Naive B cell (primary cell): ENCODE data around the gene TPD52L1. TPM values are rescaled to one million over a fixed set of nuclear protein-coding genes. Genes with fewer than 3 reads are reported as not detected.
"Not testable (repeated sequence)": the region's sequence is repeated elsewhere in the genome, so short reads cannot be mapped to it uniquely, and the experiment has no call there.

ENCODE experiments used
- ATAC-seq, 2 donors: fragments of 150-1000 bp; cut with Tn5 transposase; 2 replicates each; pipeline ENCODE4 v1.10.0; 2021; ENCODE audit warnings: low read depth in 2 of 2, mild to moderate bottlenecking in 2 of 2, moderate library complexity in 2 of 2
- DNase-seq: peaks from one replicate; pipeline ENCODE4 v3.0.0; 2022
- H3K27ac Mint-ChIP-seq, 6 donors: one replicate each; pipeline ENCODE4 v1.8.0; 2020 to 2022; ENCODE audit warnings: mild to moderate bottlenecking in 6 of 6, mixed read lengths in 6 of 6, moderate library complexity in 5 of 6, inconsistent platforms in 2 of 6
- H3K27me3 Mint-ChIP-seq, 3 donors: one replicate each; pipeline ENCODE4 v1.8.0; 2021 to 2022; ENCODE audit warnings: mixed read lengths in 3 of 3, mild to moderate bottlenecking in 1 of 3
- H3K36me3 Mint-ChIP-seq, 2 donors: one replicate each; pipeline ENCODE4 v1.8.0; 2020 to 2022; ENCODE audit warnings: mixed read lengths in 2 of 2, inconsistent platforms in 1 of 2, mild to moderate bottlenecking in 1 of 2
- H3K4me1 Mint-ChIP-seq, 3 donors: one replicate each; pipeline ENCODE4 v1.8.0; 2020 to 2022; ENCODE audit warnings: mixed read lengths in 3 of 3, inconsistent platforms in 1 of 3, mild to moderate bottlenecking in 1 of 3, moderate library complexity in 1 of 3
- H3K4me3 Mint-ChIP-seq, 8 donors: one replicate each; pipeline ENCODE4 v1.8.0; 2020 to 2022; ENCODE audit warnings: mild to moderate bottlenecking in 8 of 8, mixed read lengths in 8 of 8, moderate library complexity in 8 of 8, inconsistent platforms in 2 of 8
- H3K9me3 Mint-ChIP-seq, 7 donors: one replicate each; pipeline ENCODE4 v1.8.0; 2020 to 2022; ENCODE audit warnings: mixed read lengths in 7 of 7, mild to moderate bottlenecking in 5 of 7, inconsistent platforms in 2 of 7, moderate library complexity in 1 of 7
- polyA plus RNA-seq, 6 donors: library from polyadenylated mRNA; unstranded; fragments of 300-500 nt; fragmentation: Illumina TruSeq; gene quantifications; one replicate each; pipeline ENCODE4 v1.2.3, GENCODE V29; 2021; ENCODE audit warnings: low read depth in 6 of 6

Gene TPD52L1
- polyA plus RNA-seq, 6 donors from 2014 or later, result 3.7 TPM; not detected in 5

- Mint-ChIP-seq H3K27me3 (peaks cover 4 to 18% (median 10%) of the 10 kb centered on the region in 3 donors), H3K27ac (no peak overlapping the region), H3K9me3 (peaks cover 0 to 9% (median 2%) of the 10 kb centered on the region in 7 donors), H3K4me1 (no peaks in the 10 kb centered on the region), H3K4me3 (no peak overlapping the region), H3K36me3 (no peaks in the 10 kb centered on the region)
- no peak for DNase-seq
- no peak for ATAC-seq
These were observed 30.5 kb upstream of the TPD52L1 start for GRCh38 chr6:125123051-125123450.

DNA sequence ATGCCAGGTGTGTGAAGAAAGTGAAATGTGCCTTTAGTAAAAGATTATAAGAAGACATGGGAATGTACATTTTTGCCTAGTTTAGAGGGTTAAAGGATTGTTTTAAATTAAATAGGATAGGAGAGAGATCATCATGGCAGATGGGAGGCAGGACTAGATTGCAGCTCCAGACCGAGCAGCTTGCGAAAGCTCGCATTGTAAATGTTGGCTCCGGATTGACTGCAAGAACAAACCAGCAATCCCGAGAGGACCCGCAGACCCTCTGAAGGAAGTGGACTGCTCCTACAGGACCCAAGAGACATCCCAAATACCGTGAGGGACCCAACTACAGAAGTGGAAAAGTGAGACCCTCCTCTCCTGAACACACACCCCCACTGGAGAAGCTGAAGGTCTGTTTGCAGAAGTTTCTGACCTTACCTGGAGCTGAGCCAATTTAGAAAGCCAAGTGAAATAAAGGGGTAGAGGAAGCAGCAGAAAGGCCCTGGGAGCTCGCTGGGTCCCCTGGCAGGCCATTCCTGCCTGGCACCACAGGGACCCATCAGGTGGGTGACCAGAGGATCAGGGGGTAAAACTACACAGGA lies 30.0 kb upstream of the TPD52L1 start:
- H3K36me3 Mint-ChIP-seq, result no peaks in the 10 kb centered on the region
- H3K27ac Mint-ChIP-seq, result no peak overlapping the region
- ATAC-seq, result no peak
- DNase-seq, result no peak
- H3K27me3 Mint-ChIP-seq, result peaks cover 4 to 18% (median 10%) of the 10 kb centered on the region in 3 donors
- H3K4me3 Mint-ChIP-seq, result no peak overlapping the region
- no peaks in the 10 kb centered on the region for H3K4me1 Mint-ChIP-seq
- H3K9me3 Mint-ChIP-seq, result peaks cover 0 to 9% (median 2%) of the 10 kb centered on the region in 7 donors

- DNase-seq (no peak), ATAC-seq (no peak)
- Mint-ChIP-seq H3K4me1 (no peaks in the 10 kb centered on the region), H3K4me3 (no peak overlapping the region), H3K9me3 (peaks cover 0 to 9% (median 2%) of the 10 kb centered on the region in 7 donors), H3K27ac (no peak overlapping the region), H3K27me3 (peaks cover 4 to 18% (median 10%) of the 10 kb centered on the region in 3 donors), H3K36me3 (no peaks in the 10 kb centered on the region)
These were observed 29.4 kb upstream of the TPD52L1 start for GRCh38 chr6:125124049-125124669.

DNA sequence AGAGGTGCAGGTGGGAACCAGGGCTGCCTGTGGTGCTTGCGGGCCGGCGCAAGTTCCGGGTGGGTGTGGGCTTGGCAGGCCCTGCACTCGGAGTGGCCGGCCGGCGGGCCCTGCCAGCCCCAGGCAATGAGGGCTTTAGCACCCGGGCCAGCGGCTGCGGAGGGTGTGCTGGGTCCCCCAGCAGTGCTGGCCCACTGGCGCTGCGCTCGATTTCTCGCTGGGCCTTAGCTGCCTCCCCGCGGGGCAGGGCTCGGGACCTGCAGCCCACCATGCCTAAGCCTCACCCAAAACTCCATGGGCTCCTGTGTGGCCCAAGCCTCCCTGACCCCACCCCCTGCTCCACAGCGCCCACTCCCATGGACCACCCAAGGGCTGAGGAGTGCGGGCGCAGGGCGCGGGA lies 27.7 kb upstream of the TPD52L1 start:
- DNase-seq, H3K27ac Mint-ChIP-seq, H3K4me1 Mint-ChIP-seq, H3K27me3 Mint-ChIP-seq, ATAC-seq, H3K9me3 Mint-ChIP-seq, H3K36me3 Mint-ChIP-seq, H3K4me3 Mint-ChIP-seq: not testable (repeated sequence)

- Mint-ChIP-seq H3K9me3 (peaks cover 0 to 9% (median 2%) of the 10 kb centered on the region in 7 donors), H3K4me3 (no peak overlapping the region), H3K27ac (no peak overlapping the region), H3K36me3 (no peaks in the 10 kb centered on the region), H3K4me1 (no peaks in the 10 kb centered on the region), H3K27me3 (peaks cover 0 to 4% (median 0%) of the 10 kb centered on the region in 3 donors)
- DNase-seq (no peak), ATAC-seq (no peak)
These were observed 24.2 kb upstream of the TPD52L1 start for GRCh38 chr6:125129354-125129753.

DNA sequence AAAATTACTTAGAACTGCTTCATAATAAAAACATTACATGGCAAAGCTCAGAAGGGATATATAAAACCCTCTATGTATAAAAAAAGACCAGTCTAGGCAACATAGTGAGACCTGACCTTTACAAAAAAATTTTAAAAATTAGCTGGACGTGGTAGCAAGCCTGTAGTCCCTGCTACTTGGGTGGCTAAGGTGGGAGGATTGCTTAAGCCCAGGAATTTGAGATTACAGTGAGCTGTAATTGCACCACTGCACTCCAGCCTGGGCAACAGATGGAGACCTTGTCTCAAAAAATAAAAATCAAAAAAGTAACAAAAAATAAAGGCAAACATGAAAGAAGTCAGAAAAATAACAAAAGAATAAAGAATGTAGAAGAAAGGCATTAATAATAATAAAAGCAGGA lies 21.5 kb upstream of the TPD52L1 start:
- no peaks in the 10 kb centered on the region for H3K36me3 Mint-ChIP-seq
- H3K4me1 Mint-ChIP-seq, result no peaks in the 10 kb centered on the region
- no peak for DNase-seq
- peaks cover 0 to 2% (median 0%) of the 10 kb centered on the region in 7 donors for H3K9me3 Mint-ChIP-seq
- H3K4me3 Mint-ChIP-seq, result no peak overlapping the region
- peaks cover 0 to 4% (median 0%) of the 10 kb centered on the region in 3 donors for H3K27me3 Mint-ChIP-seq
- H3K27ac Mint-ChIP-seq, result no peak overlapping the region
- ATAC-seq, result no peak

DNA sequence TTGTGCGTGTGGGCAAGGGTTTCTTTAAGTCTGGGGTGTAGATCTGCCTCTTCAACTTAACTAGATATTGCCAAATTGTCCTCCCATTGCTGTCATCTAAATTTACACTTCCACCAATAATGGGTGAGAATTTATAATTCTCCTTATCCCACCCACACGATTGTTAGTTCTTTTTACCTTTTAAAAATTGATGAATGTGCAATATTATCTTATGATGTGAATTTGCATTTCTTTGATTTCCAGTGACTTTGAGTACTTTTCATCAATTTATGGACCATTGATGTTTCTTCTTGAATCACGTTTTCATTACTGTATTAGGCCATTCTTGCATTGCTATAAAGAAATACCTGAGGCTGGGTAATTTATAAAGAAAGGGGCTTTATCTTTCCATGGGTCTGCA lies 17.2 kb upstream of the TPD52L1 start:
- Mint-ChIP-seq H3K27me3 (no peaks in the 10 kb centered on the region), H3K9me3 (no peaks in the 10 kb centered on the region), H3K4me1 (no peaks in the 10 kb centered on the region), H3K27ac (no peak overlapping the region), H3K4me3 (no peak overlapping the region), H3K36me3 (no peaks in the 10 kb centered on the region)
- DNase-seq (no peak), ATAC-seq (no peak)

DNA sequence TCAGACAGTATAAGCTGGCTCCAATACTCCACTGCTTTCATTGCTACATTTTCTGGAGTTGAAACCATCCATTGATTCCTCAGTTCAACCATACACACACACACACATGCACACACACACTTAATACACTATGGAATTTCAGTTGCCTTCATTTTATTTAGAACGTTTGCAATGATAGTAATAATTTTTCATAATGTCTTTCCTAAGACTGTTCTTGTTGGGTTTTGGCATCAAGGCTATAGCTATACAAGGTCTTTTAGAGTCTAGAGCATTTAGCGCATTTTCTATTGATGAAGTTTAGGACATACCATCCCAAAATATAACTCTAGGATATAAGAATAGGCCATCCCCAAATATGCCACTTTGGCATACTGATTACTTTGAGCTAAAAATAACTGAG lies 15.5 kb upstream of the TPD52L1 start:
- Mint-ChIP-seq H3K27me3 (peaks cover 0 to 10% (median 1%) of the 10 kb centered on the region in 3 donors), H3K9me3 (peaks cover 0 to under 1% (median 0%) of the 10 kb centered on the region in 7 donors), H3K4me1 (no peaks in the 10 kb centered on the region), H3K27ac (no peak overlapping the region), H3K36me3 (no peaks in the 10 kb centered on the region), H3K4me3 (no peak overlapping the region)
- ATAC-seq (no peak), DNase-seq (no peak)

- peaks cover 0 to 3% (median 0%) of the 10 kb centered on the region in 7 donors for H3K9me3 Mint-ChIP-seq
- DNase-seq (no peak), ATAC-seq (no peak)
- no peak overlapping the region for H3K27ac Mint-ChIP-seq
- no peaks in the 10 kb centered on the region for H3K36me3 Mint-ChIP-seq
- H3K27me3 Mint-ChIP-seq, result peaks cover 0 to 21% (median 15%) of the 10 kb centered on the region in 3 donors
- H3K4me1 Mint-ChIP-seq, result no peaks in the 10 kb centered on the region
- no peak overlapping the region for H3K4me3 Mint-ChIP-seq
These were observed 12.8 kb upstream of the TPD52L1 start for GRCh38 chr6:125140808-125141207.

DNA sequence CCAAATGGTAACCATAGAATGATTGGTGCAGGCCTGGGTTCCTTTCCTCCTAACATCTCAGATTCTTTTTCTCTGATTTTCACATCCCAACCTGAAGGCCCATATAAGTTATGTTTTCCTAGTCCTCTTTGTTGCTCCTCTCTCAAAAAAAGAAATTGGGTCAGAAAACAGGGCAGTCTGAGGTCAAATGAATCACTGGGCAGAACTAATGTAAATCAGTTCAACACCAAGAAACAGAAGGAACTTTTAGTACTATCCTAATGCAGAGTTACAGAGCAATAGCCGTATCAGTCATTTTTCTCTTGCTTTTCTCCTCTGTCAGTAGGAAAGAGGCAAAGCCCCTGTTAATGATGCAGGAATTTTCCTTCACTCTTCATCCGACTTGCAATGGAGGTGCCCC lies 11.0 kb upstream of the TPD52L1 start:
- Mint-ChIP-seq H3K9me3 (peaks cover 0 to 6% (median 0%) of the 10 kb centered on the region in 7 donors), H3K36me3 (no peaks in the 10 kb centered on the region), H3K27ac (no peak overlapping the region), H3K4me3 (no peak overlapping the region), H3K4me1 (no peaks in the 10 kb centered on the region), H3K27me3 (peaks cover 0 to 31% (median 26%) of the 10 kb centered on the region in 3 donors)
- no peak for DNase-seq
- ATAC-seq, result no peak

DNA sequence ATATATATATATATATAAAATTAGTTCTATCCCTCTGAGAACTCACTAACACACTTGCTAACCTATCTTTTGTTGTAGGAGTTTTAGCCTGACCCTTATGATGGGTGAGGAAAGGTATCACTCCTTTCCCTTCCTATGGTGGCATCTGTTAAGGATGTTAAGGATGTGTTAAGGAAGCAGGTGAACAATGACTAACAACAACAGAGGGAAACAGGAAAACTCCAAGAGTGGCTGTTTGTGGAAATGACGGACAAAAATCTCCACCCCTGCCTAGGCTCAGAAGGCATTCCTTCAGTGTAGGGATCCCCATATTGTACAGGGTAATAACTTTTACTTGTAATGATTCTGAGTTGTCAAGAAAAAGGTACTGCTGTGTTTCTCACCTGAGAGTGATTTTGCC lies 8.8 kb upstream of the TPD52L1 start:
- Mint-ChIP-seq H3K27me3 (peaks cover 0 to 48% (median 29%) of the 10 kb centered on the region in 3 donors), H3K9me3 (peaks cover 0 to 6% (median 0%) of the 10 kb centered on the region in 7 donors), H3K27ac (no peak overlapping the region), H3K4me1 (no peaks in the 10 kb centered on the region), H3K4me3 (no peak overlapping the region), H3K36me3 (no peaks in the 10 kb centered on the region)
- DNase-seq (no peak), ATAC-seq (no peak)

DNA sequence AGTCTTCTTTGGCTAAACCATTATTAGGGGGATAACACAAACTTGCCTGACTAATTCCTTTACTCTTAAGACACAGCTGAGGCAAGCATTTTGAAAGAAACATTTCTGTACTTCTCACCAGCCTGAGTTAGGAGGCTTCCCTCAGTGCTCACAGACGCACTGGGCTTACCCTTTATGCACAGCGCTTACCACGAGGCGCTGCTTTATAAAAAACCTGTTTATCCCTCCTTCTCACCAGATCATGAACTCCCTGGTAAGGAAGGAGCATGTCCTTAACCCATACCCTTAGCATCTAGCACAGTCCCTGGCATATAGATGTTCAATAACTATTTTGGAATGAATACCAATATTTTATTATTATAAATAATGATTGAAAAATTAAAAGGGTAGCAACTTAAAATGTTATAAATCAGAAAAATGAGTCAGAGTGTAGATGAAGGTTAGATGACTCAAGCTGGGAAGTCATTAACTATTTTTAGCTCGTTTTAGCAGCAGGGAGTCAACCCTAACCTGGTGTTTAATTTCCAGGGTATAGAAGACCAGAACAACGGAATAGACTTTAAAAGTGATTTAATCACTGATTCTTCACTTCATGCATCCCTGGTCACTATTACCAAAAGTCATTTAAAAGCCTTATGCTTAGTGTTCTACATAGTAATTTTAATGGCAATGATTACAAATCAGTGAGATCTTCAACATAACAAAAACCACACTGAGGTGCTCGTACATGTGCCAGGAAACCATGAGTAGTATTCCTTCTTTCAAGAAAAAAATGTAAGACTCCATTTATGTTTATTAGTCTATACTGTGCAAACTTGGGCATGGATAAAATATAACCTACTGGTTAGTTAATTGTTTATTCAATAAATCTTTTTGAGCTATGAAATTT lies 4.1 kb upstream of the TPD52L1 start:
- peaks cover 0 to 8% (median under 1%) of the 10 kb centered on the region in 3 donors for H3K4me1 Mint-ChIP-seq
- H3K9me3 Mint-ChIP-seq, result peaks cover 0 to 6% (median 0%) of the 10 kb centered on the region in 7 donors
- DNase-seq (no peak), ATAC-seq (no peak)
- no peaks in the 10 kb centered on the region for H3K36me3 Mint-ChIP-seq
- H3K27ac Mint-ChIP-seq, result no peak overlapping the region
- no peak overlapping the region for H3K4me3 Mint-ChIP-seq
- peaks cover 13 to 58% (median 32%) of the 10 kb centered on the region in 3 donors for H3K27me3 Mint-ChIP-seq

GRCh38 chr6:125151700-125152099 lies 1.9 kb upstream of the TPD52L1 start:
- no peaks in the 10 kb centered on the region for H3K36me3 Mint-ChIP-seq
- peaks cover 0 to 8% (median 4%) of the 10 kb centered on the region in 3 donors for H3K4me1 Mint-ChIP-seq
- H3K27ac Mint-ChIP-seq, result no peak overlapping the region
- no peak for ATAC-seq
- H3K4me3 Mint-ChIP-seq, result no peak overlapping the region
- peaks cover 0 to 1% (median 0%) of the 10 kb centered on the region in 7 donors for H3K9me3 Mint-ChIP-seq
- H3K27me3 Mint-ChIP-seq, result peaks cover 18 to 74% (median 40%) of the 10 kb centered on the region in 3 donors
- no peak for DNase-seq
